Erythroblast (primary cell): ENCODE data around the gene SLC7A5.
"Not testable (repeated sequence)": the region's sequence is repeated elsewhere in the genome, so short reads cannot be mapped to it uniquely, and the experiment has no call there.

Source experiments
- DNase-seq, 2 experiments: peaks; one replicate each; lab custom pipeline; 2025; lab: John Stamatoyannopoulos, UW
- GATA1 ChIP-seq: IDR thresholded peaks from 2 replicates; pipeline ENCODE4 v1.6.1; 2011; ENCODE audit warnings: low read depth, mild to moderate bottlenecking, control low read depth, low read length, moderate library complexity
- POLR2A ChIP-seq: IDR thresholded peaks from 2 replicates; pipeline ENCODE4 v1.6.1; 2011; ENCODE audit warnings: mild to moderate bottlenecking, low read length

The SLC7A5 gene

DNA sequence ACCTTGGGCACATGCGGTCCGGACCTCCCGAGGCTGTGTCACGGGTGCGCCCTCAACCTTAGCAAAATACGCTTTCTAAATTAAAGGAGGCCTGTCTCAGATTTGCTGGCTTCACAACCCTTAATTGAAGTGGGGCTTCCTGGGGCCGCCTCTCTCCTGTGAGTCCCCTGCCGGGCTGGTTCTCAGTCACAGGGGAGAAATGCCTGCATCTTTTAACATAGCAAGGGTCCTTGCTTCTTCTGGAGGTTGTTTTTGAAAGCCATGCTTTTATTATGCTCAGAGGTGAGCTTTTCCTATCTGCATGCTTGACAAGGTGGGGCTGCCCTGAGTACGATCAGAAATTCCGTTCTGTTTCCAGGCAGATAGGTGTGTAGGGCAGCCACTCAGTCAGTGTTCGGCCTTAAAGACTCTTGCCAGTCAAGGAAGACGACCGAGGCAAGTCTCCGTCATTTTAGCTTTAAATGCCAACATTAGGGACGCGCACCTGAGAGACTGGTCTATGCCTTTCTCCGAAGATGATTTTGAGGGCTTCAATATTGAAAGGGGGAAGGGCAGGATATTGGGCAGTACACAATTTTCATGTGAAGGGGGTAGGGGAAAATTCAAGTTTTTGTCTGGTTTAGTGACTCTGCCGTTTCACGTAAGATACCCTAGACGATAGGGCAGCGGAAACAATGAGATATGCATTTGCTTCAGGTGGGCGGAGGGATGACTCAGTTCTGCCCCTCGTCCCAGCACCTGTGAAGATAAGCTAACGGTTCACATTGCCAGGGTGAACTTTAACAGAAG is 5.5 kb upstream of the SLC7A5 start:
- no peak for DNase-seq
- TF ChIP-seq POLR2A (no peak), GATA1 (no peak)

DNA sequence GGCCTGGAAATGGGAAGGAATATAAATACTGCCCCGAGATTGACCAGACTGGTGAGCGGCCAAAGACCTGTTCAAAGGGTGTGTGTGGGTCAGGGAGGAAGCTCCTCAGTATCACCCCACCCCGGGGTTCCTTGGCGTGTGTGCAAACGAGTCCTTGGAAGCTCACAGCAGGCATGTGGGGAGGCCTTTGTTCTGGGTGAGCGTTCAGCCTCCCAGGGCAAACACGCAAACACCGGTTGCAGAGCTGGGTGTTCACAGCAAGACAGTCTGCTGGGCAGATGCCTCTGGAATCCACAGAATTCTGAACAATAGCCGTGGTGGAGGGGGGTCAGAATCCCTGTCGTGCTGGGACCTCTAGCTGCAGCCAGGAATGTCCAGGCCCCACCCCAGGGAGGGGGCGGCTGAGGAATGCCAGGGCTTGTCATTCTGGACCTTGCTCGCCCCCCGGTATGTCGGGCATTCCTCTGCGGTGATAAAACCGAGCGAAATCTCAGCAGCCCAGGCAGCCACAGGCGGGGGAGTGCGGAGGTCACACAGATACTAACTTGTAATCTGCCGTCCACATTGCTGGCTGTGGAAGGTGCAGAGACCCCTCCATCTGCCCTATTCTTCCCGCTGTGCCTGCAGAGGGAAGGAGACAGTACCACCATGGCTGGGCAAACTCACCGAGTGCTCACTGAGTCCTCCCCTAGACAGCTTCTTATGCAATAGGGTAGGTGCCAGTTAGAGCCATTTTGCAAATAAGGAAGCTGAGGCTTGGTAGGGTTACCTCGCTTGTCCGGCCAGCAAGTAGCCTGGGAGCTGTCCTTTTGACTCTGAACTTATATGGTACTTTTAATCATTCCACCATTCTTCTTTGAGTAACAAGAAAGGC is 1.3 kb upstream of the SLC7A5 start:
- peak in 1 of 2 experiments; percentile 28 for DNase-seq

DNA sequence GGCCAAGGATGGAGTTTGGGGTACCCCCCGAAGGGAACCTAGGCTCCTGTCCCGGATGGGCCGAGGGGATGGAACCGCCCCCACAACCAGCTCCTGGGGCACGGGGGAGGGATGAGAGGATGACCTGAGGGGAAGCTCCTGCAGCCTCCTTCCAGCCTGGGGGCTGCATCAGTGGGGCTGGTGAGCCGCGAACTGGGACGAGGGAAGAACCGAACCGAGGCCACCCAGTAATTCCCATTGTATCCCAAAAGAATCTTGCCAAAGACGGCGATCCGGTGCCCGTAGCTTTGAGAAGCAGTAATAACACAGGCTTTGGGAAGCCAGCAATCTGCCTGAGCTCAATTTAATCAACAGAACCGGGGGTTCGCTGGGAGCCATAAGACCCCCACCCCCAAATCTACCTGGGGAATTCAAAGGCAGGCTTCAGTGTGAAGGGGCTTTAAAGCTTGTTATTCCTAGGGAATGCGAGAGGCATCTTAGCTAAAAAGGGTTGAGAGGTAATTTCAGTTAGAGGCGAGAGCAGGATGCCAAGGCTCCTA is 641 bp upstream of the SLC7A5 start:
- DNase-seq, result not testable (repeated sequence)

DNA sequence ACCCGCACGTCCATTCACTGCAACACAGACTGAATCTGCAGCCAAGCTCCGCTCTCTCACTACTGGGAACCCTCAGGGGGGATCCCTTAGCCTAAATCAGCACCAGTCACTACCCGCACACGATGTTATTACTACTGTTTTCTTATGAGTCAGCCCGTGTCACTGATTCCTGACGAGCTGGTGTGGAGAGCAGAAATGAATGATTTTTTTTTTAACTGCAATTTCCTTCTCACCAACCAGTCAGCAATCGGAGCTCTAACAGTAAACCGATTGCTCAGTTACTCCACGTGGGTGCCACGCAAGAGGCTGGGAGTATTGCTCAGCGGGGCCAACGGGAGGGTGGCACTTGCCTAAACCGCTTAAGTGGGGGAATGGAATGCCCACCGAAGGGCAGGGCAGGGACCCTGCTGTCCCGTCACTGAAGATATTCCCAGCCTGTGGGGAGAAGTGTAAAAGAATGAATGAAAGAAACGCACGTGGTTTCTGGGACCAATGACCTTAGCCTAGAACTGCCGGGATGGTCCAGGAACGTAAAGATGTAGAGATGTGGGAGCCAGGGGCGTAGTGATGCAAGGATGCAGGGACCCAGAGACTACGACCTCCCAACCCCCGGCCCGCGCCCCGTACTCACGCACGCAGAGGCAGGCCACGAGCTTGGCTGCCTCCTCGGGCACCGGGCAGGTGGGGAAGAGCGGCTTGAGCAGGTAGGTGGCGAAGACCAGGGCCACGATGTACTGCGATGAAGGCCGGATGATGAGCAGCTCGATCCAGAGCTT is 865 bp downstream of the SLC7A5 start:
- DNase-seq, result peak; percentile 64 to 71

DNA sequence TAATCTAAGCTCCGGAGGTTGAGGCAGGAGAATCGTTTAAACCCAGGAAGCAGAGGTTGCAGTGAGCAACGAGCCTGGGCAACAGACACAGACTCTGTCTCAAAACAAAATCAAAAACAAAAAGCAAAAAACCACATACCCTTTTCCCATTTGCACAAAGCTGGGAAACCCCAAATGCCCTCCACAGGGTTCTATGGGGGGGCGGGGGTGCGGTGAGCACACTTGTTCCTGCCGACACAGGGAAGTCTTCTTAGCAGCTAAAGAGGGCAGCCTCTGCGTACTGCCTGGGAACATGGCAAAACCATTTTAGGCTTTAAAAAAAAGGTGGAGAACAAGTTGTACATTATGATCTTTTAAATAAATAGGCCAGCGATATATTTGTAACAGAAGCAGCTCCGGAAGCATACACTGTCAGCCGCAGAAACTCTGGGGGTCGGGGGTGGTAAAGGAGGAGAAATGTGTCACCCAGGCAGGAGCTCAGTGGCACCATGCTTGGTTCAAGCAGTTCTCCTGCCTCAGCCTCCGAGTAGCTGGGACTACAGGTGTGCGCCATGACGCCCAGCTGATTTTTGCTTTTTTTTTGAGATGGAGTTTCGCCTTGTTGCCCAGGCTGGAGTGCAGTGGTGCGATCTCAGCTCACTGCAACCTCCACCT is 3.3 kb downstream of the SLC7A5 start:
- DNase-seq, result not testable (repeated sequence)
- TF ChIP-seq POLR2A, result peak; percentile 7

DNA sequence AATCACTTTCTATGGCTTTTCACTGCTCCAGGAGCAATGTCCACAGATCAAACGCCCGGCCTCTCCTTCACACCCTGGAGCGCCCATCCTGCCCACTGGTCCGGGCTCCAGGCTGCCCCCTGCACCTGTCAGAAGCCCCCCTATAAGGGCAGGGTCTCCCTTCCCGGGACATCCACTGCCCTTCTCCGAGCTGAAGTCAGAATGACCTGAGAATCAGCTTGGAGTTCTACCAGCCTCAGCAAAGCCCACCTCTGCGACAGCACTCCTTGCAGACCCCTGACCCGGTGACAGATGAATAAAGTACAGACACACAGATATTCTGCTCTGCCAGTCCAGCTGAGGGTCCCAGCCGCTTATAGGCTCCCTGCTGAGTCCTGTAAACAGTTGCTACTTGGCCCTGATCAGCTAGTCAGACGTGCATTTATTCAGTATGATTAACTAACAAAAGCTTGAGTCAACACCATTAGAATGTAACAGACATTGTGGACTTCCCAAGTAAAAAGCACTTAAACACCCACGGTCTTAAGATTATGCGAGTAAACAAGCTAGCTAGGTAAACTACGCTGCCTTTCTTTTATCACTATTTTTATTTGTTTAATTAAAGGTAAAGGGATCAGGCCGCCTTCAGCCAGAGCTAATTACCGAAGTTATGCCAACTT is 4.8 kb downstream of the SLC7A5 start:
- no peak for DNase-seq
- TF ChIP-seq GATA1 (no peak), POLR2A (no peak)

DNA sequence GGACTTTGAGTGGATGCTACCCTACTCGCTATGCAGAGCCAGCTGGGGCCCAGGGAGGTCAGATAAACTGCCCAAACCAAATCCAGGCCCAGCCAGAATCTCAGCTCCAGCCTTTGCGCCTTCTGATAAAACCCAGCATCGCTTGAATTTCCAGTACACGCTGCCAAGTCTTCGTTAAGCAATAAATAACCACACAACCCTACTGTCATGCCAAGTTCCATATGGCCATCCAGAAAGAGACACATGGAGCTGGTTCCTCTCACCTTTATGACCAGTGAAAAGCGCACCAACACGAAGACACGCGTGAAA is 6.0 kb downstream of the SLC7A5 start:
- DNase-seq, result peak; percentile 60 to 69

DNA sequence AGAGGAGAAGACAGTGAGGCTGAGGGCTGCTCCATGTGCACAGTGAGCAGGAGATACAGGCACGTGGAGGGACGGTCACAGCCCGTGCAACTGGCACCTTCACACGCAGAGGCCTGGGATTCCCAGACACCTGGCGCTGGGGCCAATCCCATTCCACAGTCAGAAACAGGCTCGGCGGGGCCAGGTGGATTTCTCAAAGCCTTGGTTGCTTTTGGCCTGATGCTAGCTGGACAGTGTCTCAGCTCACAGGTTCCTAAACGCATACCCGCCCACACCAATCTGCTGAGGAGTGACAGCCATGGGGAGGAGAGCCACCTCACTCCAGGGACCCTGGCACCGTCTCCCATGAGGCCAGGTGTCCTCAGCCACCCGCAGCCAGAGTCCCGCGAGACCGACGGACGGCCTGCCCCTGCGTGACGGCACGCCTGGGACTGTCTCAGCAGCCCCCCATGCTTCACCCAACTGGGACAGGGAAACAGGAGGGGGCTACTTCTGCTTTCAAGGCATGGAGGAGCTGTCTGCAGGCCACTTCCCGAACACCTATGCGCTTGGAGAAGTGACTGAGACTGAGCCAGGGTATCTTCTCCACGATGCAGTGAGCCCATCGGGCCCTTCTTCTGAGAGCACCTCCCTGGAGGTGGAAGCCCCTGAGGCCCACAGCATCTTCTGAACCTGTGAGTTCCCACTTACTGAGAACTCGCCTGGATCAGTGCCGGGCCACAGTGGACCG is 6.5 kb downstream of the SLC7A5 start:
- DNase-seq, result not testable (repeated sequence)

DNA sequence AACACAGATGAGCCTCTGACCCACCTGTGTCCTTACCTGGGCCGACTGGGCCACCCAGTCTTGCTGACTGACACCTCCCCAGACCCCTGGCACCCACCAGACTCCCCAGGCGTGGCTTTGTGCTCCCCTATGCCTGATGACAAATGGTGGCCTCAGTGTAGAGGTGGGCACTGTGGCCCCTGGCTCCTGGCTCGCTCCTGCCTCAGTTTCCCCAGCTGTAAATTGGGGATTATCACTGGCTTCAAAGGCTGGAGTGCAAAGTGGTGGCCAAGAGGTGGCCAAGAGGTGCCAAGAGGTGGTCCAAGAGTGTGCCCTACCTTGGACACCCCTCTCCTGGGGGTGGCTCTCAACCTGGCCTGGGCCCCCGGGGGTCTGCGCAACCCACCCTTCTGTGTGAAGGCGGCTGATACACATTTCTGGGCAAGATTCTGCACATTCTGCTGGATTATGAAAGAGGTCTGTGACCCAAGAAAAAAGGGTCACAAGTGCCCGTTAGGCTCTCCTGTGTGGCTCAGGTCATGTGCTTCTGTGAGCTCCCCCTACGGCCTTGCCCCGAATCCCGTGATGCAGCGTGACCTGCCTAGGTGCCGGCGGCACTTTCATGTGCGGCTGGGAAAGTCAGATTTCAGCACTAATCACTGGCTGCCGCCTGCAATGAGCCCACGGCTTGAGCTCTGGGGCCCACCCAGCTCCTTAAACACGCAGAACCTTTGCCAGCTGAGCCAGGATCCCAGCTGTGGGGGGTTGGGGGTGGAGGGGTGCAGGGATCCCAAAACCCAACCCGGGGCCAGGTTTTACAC is 7.8 kb downstream of the SLC7A5 start:
- peak in 1 of 2 experiments; percentile 23 for DNase-seq

DNA sequence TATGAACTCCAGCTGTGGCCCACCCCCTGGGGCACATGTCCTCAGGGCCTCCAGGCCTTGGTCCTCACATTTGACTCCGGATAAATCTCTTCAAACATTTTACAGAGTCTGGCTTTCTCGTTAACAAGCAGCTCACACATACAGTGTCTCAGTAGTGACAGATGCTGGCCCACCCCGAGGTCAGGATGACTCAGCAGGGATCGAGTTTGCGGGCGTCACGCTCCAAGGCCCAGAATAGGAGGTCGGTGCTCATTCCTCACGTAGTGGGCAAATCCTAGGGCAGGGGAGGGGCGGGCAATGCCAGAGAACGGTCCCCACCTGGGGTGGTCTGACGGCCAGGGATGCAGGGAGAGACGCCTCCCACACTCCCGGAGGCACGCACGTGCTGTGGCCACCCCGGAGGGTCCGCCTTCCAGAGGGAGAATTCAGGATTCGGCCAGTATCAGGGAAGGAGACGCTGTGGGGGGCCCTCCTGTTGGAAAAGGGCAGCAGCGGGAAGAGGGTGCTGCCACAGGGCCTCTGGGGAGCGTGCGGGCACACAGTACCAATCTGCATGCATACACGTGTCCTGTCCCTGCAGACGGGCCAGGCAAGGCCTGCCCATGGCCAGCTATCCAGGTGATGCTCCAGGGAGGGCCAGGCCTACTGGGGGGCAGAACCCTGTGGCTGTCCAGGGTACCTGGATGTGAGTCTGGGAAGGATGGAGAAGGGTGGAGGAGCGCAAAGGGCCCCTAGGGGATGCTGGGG is 8.6 kb downstream of the SLC7A5 start:
- TF ChIP-seq POLR2A (peak; percentile 57), GATA1 (no peak)
- DNase-seq, result peak; percentile 84 to 88

DNA sequence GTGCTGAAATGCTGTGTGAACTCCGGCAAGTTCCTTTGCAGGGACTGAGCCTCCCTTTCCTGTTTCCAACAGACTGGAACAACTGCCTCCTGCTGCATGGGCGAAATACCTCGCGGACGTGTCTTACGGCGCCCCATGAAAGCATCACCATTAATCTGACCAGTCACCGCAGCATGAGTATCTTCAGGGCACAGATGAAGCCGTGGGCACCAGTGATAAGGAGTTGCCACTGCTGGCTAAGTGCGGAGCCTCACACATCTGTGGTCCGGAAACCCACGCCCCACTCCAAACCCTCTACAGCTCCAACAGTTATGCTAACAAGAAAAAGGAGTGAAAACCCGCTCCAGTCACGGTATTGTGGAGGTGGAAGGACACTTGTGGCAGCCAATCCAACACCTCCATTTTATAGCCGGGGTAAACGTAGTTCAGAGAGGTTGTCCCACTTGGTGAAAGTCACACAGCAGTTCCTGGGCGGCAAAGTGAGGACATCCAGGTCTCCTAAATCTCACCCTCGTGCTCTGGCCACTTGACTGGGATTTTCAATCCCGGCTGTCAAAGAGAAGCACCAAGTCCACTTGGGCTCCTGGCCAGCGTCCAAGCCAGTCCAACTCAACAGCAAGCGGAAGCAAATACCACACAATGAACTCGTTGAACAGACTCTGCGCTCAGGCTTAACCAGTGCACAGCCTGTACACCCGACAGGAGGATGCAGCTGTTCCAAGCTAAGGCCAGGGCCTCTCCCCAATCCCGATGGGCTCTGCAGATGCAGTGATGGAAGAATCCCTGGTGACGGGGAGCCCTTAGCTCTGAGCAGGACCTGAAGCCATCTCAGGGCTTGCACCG is 10.9 kb downstream of the SLC7A5 start:
- TF ChIP-seq POLR2A, result peak; percentile 78
- DNase-seq, result peak; percentile 93 to 98
